VCaP (cell line): ENCODE measurements around the gene MYD88.

Experiments
- H3K27ac ChIP-seq: fragments of 450-650 bp; 2 replicates; pipeline ENCODE4 v1.5.1; 2017
- CTCF ChIP-seq: fragments of 450-650 bp; conservative IDR thresholded peaks from 2 replicates; pipeline ENCODE4 v1.5.1; 2017; ENCODE audit warnings: mild to moderate bottlenecking, moderate library complexity

MYD88 gene

GRCh38 chr3:38129058-38129457 is 9.4 kb upstream of the MYD88 start:
- TF ChIP-seq CTCF = no peak

GRCh38 chr3:38130631-38131065 is 7.8 kb upstream of the MYD88 start:
- no peak overlapping the region for H3K27ac ChIP-seq
- TF ChIP-seq CTCF = no peak

More at GRCh38 chr3:38129058-38129457, 9.4 kb upstream of the MYD88 start:
- H3K27ac ChIP-seq = no peak overlapping the region

GRCh38 chr3:38131621-38132369 is 6.7 kb upstream of the MYD88 start:
- peak; percentile 42; the same call in 1 of the 2 replicates for TF ChIP-seq CTCF

GRCh38 chr3:38133209-38133556 is 5.3 kb upstream of the MYD88 start:
- no peak for TF ChIP-seq CTCF
- peak overlapping the region; percentile 11; the same call in 1 of the 2 replicates for H3K27ac ChIP-seq

More at GRCh38 chr3:38131621-38132369, 6.7 kb upstream of the MYD88 start:
- H3K27ac ChIP-seq = no peak overlapping the region

- H3K27ac ChIP-seq = peak overlapping the region; percentile 86; the same call in 1 of the 2 replicates
- no peak for TF ChIP-seq CTCF
Observed at GRCh38 chr3:38133557-38134405, 4.7 kb upstream of the MYD88 start.

GRCh38 chr3:38134517-38135143 is 3.8 kb upstream of the MYD88 start:
- H3K27ac ChIP-seq = peak overlapping the region; percentile 86

- peak overlapping the region; percentile 86 for H3K27ac ChIP-seq
Observed at GRCh38 chr3:38135621-38136277, 2.7 kb upstream of the MYD88 start.

GRCh38 chr3:38136393-38136776 is 2.1 kb upstream of the MYD88 start:
- TF ChIP-seq CTCF = no peak

More at GRCh38 chr3:38136393-38136776, 2.1 kb upstream of the MYD88 start:
- H3K27ac ChIP-seq = peak overlapping the region; percentile 86
